SK-N-SH (cell line): Measurements from ENCODE around the gene MACROD1. TPM values are rescaled to one million over a fixed set of nuclear protein-coding genes. Genes with fewer than 3 reads are reported as not detected.

Experiments used
- CTCF ChIA-PET: fragments of 300-600, 350-600 bp; formaldehyde crosslinking; extraction: SDS; loops from one replicate; lab custom pipeline; 2021; lab: Yijun Ruan, JAX
- POLR2A ChIA-PET: fragments of 350-600 bp; sonication (Branson Sonifier 250); formaldehyde crosslinking; extraction: SDS; loops from one replicate; lab custom pipeline; 2020; ENCODE audit warnings: antibody characterized with exemption, inconsistent platforms; lab: Yijun Ruan, JAX
- DNase-seq: peaks from one replicate; pipeline ENCODE4 v3.0.0; 2012
- H2AFZ ChIP-seq: fragments of 200-600 bp; sonication (generic); 2 replicates; pipeline ENCODE4 v1.8.1; 2016; ENCODE audit warnings: antibody characterized with exemption, mild to moderate bottlenecking, low read depth
- H3F3A ChIP-seq: fragments of 200-600 bp; sonication (generic); replicated peaks from 2 replicates; pipeline ENCODE3; 2016; ENCODE audit warnings: antibody characterized with exemption, mild to moderate bottlenecking; ENCODE audit not compliant: insufficient read depth
- H3K27ac ChIP-seq, 2 experiments: fragments of 200-500 bp in 1 of 2; fragments of 200-600 bp in 1 of 2; sonication (Bioruptor generic) in 1 of 2; sonication (generic), shearing (Covaris generic) in 1 of 2; 2 replicates each; pipeline versions ENCODE4 v1.5.1 to v1.6.1; 2014 to 2016; ENCODE audit warnings: low read depth in 2 of 2, inconsistent platforms in 1 of 2, low read length in 1 of 2, mild to moderate bottlenecking in 1 of 2, mixed read lengths in 1 of 2
- H3K27me3 ChIP-seq: fragments of 200-600 bp; sonication (generic), shearing (Covaris generic); 2 replicates; pipeline ENCODE4 v1.6.1; 2016; ENCODE audit warnings: mixed run types; ENCODE audit not compliant: insufficient read depth
- H3K36me3 ChIP-seq, 2 experiments: fragments of 200-500 bp in 1 of 2; fragments of 200-600 bp in 1 of 2; sonication (Bioruptor generic) in 1 of 2; sonication (generic) in 1 of 2; replicated peaks in 1 of 2; 2 replicates each; pipeline versions ENCODE3 to v1.5.1; 2014 to 2016; ENCODE audit warnings: low read length in 1 of 2, mild to moderate bottlenecking in 1 of 2; ENCODE audit not compliant: insufficient read depth in 2 of 2, control insufficient read depth in 1 of 2
- H3K4me1 ChIP-seq, 2 experiments: fragments of 200-500 bp in 1 of 2; fragments of 200-600 bp in 1 of 2; sonication (Bioruptor generic) in 1 of 2; sonication (generic), shearing (Covaris generic) in 1 of 2; 2 replicates each; pipeline versions ENCODE4 v1.5.1 to v1.6.1; 2014 to 2016; ENCODE audit warnings: low read depth in 1 of 2, low read length in 1 of 2, mixed run types in 1 of 2; ENCODE audit not compliant: insufficient read depth in 2 of 2, control insufficient read depth in 1 of 2
- H3K4me2 ChIP-seq: fragments of 200-600 bp; sonication (generic), shearing (Covaris generic); 2 replicates; pipeline ENCODE4 v1.6.1; 2017; ENCODE audit warnings: mixed run types
- H3K4me3 ChIP-seq, 2 experiments: fragments of 200-500 bp in 1 of 2; fragments of 200-600 bp in 1 of 2; sonication (Bioruptor generic) in 1 of 2; sonication (generic), shearing (Covaris generic) in 1 of 2; 2 replicates each; pipeline versions ENCODE4 v1.5.1 to v1.8.1; 2014 to 2016; ENCODE audit warnings: low read depth in 2 of 2, inconsistent platforms in 1 of 2, low read length in 1 of 2, mild to moderate bottlenecking in 1 of 2, mixed read lengths in 1 of 2, moderate library complexity in 1 of 2
- H3K79me2 ChIP-seq: fragments of 200-600 bp; sonication (generic); 2 replicates; pipeline ENCODE4 v1.8.1; 2017; ENCODE audit warnings: mild to moderate bottlenecking; ENCODE audit not compliant: insufficient read depth
- H3K9ac ChIP-seq: fragments of 200-600 bp; sonication (generic); 2 replicates; pipeline ENCODE4 v1.6.1; 2017; ENCODE audit warnings: mixed run types
- H3K9me2 ChIP-seq: fragments of 200-600 bp; sonication (generic); 2 replicates; pipeline ENCODE4 v1.6.1; 2017; ENCODE audit warnings: mixed run types
- H3K9me3 ChIP-seq: fragments of 200-600 bp; sonication (generic); 2 replicates; pipeline ENCODE4 v1.6.1; 2017; ENCODE audit warnings: mixed run types, mild to moderate bottlenecking, moderate library complexity
- H4K20me1 ChIP-seq: fragments of 200-600 bp; sonication (generic); 2 replicates; pipeline ENCODE4 v1.6.1; 2017; ENCODE audit warnings: mild to moderate bottlenecking, mixed run types; ENCODE audit not compliant: insufficient read depth
- ELF1 ChIP-seq: IDR thresholded peaks from 2 replicates; pipeline ENCODE4 v1.4.0; 2012
- EP300 ChIP-seq, 2 experiments: IDR thresholded peaks; 2 replicates each; pipeline versions ENCODE4 v1.4.0 to v1.6.1; 2012; ENCODE audit warnings: borderline replicate concordance in 1 of 2, low read depth in 1 of 2, low read length in 1 of 2
- EZH2phosphoT487 ChIP-seq: fragments of 200-600 bp; sonication (generic); IDR thresholded peaks from 2 replicates; pipeline ENCODE4 v1.6.1; 2017; ENCODE audit warnings: low read depth, mixed run types, mild to moderate bottlenecking, antibody characterized with exemption, moderate library complexity, borderline replicate concordance
- GABPA ChIP-seq: IDR thresholded peaks from 2 replicates; pipeline ENCODE4 v1.4.0; 2012; ENCODE audit warnings: low read depth, mild to moderate bottlenecking
- JUND ChIP-seq: IDR thresholded peaks from 2 replicates; pipeline ENCODE4 v1.4.0; 2012
- MAX ChIP-seq: IDR thresholded peaks from 2 replicates; pipeline ENCODE4 v1.4.0; 2012; ENCODE audit warnings: low read depth
- NRF1 ChIP-seq: IDR thresholded peaks from 2 replicates; pipeline ENCODE4 v1.6.1; 2012; ENCODE audit warnings: low read depth, mild to moderate bottlenecking, low read length
- RFX5 ChIP-seq: IDR thresholded peaks from 2 replicates; pipeline ENCODE4 v1.6.1; 2012; ENCODE audit warnings: mild to moderate bottlenecking, improper control_type of control experiment, low read length
- TCF12 ChIP-seq: IDR thresholded peaks from 2 replicates; pipeline ENCODE4 v1.4.0; 2012
- USF2 ChIP-seq: fragments of 150-350 bp; IDR thresholded peaks from 2 replicates; pipeline ENCODE4 v1.6.1; 2017; ENCODE audit warnings: antibody characterized with exemption, low read length, low read depth, borderline replicate concordance
- WGBS: methylation state at CpG from one replicate; pipeline ENCODE4 v1.1.6; 2017; ENCODE audit warnings: low lambda C conversion rate; 5-methylcytosine and 5-hydroxymethylcytosine counted together
- polyA plus RNA-seq, 3 experiments: library from polyadenylated mRNA; depleted of rRNA; stranded (reverse); fragments of >200 nt; gene quantifications; 2 replicates each; pipeline ENCODE4 v1.2.3, GENCODE V29; 2012
- TF ChIP-seq, protein P1 (sequence below): IDR thresholded peaks from 2 replicates; pipeline ENCODE4 v1.6.1; 2012; ENCODE audit warnings: mild to moderate bottlenecking, low read depth, low read length, moderate library complexity

Gene MACROD1
- polyA plus RNA-seq, 1 of the 3 experiments (the other 2 are of a cell fraction) = 49.1 TPM

DNA sequence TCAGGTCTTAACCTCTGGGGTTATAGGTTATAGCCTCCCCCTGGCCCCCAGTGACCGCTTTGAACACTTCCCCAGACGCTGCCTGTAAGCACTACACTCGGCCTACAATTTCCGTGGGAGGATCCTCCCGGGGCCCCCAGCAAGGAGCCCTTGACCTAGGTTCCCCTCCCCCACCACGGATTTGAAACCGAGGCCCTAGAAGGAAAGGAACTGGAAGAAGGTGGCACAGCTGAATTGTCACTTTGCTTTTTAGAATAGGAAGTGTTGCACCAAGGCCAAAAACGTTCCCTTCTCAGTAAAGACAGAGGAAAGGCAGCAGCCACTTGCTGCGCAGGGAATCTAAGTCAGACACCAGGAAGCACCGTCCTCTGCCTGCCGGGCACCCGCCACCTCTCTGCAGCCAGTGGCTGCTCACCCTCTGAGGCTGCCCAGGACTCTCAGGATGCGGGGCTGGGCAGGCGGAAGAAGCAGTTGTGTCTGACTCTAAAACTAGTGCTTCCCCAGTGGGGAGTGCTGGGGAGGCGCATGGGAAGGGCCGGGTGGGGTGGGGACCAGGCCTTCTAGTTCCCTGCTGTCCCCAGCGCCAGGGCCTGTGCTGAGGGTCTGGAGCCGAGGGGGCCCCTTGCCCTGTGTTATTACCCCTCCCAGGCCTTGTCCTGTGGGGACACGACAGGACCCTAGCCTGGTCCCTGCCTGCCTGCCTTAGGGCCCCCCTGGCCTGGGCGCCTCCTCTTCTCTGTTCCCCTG lies 138.1 kb downstream of the MACROD1 start:
- Histone ChIP-seq H3K9me3 (no peaks in the 10 kb centered on the region), H3K27me3 (no peaks in the 10 kb centered on the region), H3K36me3 (no peaks in the 10 kb centered on the region), H2AFZ (no peak overlapping the region), H3K9me2 (no peaks in the 10 kb centered on the region), H4K20me1 (no peaks in the 10 kb centered on the region), H3K4me1 (peaks cover 0 to 20% of the 10 kb centered on the region in 2 experiments; a peak in 1 of 4 replicates), H3K4me2 (no peak overlapping the region), H3K79me2 (no peaks in the 10 kb centered on the region), H3K4me3 (no peak overlapping the region; a peak in 1 of 4 replicates), H3K9ac (no peak overlapping the region), H3F3A (no peaks in the 10 kb centered on the region), H3K27ac (no peak overlapping the region)
- TF ChIP-seq, protein P1, sequence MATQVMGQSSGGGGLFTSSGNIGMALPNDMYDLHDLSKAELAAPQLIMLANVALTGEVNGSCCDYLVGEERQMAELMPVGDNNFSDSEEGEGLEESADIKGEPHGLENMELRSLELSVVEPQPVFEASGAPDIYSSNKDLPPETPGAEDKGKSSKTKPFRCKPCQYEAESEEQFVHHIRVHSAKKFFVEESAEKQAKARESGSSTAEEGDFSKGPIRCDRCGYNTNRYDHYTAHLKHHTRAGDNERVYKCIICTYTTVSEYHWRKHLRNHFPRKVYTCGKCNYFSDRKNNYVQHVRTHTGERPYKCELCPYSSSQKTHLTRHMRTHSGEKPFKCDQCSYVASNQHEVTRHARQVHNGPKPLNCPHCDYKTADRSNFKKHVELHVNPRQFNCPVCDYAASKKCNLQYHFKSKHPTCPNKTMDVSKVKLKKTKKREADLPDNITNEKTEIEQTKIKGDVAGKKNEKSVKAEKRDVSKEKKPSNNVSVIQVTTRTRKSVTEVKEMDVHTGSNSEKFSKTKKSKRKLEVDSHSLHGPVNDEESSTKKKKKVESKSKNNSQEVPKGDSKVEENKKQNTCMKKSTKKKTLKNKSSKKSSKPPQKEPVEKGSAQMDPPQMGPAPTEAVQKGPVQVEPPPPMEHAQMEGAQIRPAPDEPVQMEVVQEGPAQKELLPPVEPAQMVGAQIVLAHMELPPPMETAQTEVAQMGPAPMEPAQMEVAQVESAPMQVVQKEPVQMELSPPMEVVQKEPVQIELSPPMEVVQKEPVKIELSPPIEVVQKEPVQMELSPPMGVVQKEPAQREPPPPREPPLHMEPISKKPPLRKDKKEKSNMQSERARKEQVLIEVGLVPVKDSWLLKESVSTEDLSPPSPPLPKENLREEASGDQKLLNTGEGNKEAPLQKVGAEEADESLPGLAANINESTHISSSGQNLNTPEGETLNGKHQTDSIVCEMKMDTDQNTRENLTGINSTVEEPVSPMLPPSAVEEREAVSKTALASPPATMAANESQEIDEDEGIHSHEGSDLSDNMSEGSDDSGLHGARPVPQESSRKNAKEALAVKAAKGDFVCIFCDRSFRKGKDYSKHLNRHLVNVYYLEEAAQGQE = no peak
- TF ChIP-seq ELF1 (no peak), MAX (no peak), GABPA (no peak), USF2 (no peak), TCF12 (no peak), EZH2phosphoT487 (no peak), NRF1 (no peak), EP300 (IDR thresholded peaks at IDR 0.05; ENCODE audit: borderline replicate concordance in 1 of 2, low read depth in 1 of 2, low read length in 1 of 2) (no peak), RFX5 (no peak), JUND (no peak)
- no peak for DNase-seq
- ChIA-PET POLR2A (interaction anchor here (0.5 kb wide), 1 partner anchor 10 kb away, joined by 3 read pairs; no protein-coding TSS in a partner anchor), CTCF (interaction anchor here (0.7 to 2.8 kb wide), 3 partner anchors 13 to 124 kb away, joined by 3 to 6 read pairs (median 4); no protein-coding TSS in a partner anchor)
- WGBS = 82% methylated on average over 11 of the region's 20 CpGs
